Neuronal stem cell (in vitro differentiated cells): ENCODE results near the gene TMEM86B.

Experiments used
- DNase-seq: peaks from one replicate; pipeline ENCODE4 v3.0.0-alpha.2; 2013; ENCODE audit warnings: low spot score
- H2AFZ ChIP-seq: one replicate; pipeline ENCODE4 v1.6.1; 2013; ENCODE audit warnings: mild to moderate bottlenecking, low read length, inconsistent platforms
- H2AK5ac ChIP-seq: 2 replicates; pipeline ENCODE4 v1.6.1; 2013; ENCODE audit warnings: low read depth, mild to moderate bottlenecking, inconsistent platforms, low read length, moderate library complexity, mixed read lengths
- H2BK120ac ChIP-seq: 2 replicates; pipeline ENCODE4 v1.6.1; 2013; ENCODE audit warnings: low read depth, mild to moderate bottlenecking, inconsistent platforms, low read length, moderate library complexity, mixed read lengths
- H2BK12ac ChIP-seq: one replicate; pipeline ENCODE4 v1.6.1; 2013; ENCODE audit warnings: low read length, inconsistent platforms
- H2BK15ac ChIP-seq: 2 replicates; pipeline ENCODE4 v1.6.1; 2013; ENCODE audit warnings: mild to moderate bottlenecking, low read length, inconsistent platforms, mixed read lengths
- H2BK5ac ChIP-seq: one replicate; pipeline ENCODE4 v1.6.1; 2013; ENCODE audit warnings: inconsistent platforms, mild to moderate bottlenecking, low read length, moderate library complexity
- H3K14ac ChIP-seq: one replicate; pipeline ENCODE4 v1.6.1; 2013; ENCODE audit warnings: low read length, inconsistent platforms
- H3K18ac ChIP-seq: 2 replicates; pipeline ENCODE4 v1.6.1; 2013; ENCODE audit warnings: low read length, inconsistent platforms
- H3K23ac ChIP-seq: 2 replicates; pipeline ENCODE4 v1.6.1; 2013; ENCODE audit warnings: low read depth, mild to moderate bottlenecking, mixed read lengths, low read length, inconsistent platforms; ENCODE audit not compliant: poor library complexity
- H3K27ac ChIP-seq: replicated peaks from 3 replicates; pipeline ENCODE4 v1.5.1; 2013; ENCODE audit warnings: low read length, inconsistent platforms
- H3K27me3 ChIP-seq, 3 experiments: 2 replicates each; pipeline ENCODE4 v1.6.1; 2013; ENCODE audit warnings: low read length in 3 of 3, mild to moderate bottlenecking in 2 of 3, inconsistent platforms in 1 of 3, low read depth in 1 of 3, mixed read lengths in 1 of 3, moderate library complexity in 1 of 3; ENCODE audit not compliant: control insufficient read depth in 3 of 3, insufficient read depth in 3 of 3
- H3K36me3 ChIP-seq, 2 donors: replicated peaks in 1 of 2; 2 replicates each; pipeline ENCODE4 v1.6.1; 2013; ENCODE audit warnings: low read length in 2 of 2; ENCODE audit not compliant: control insufficient read depth in 2 of 2, insufficient read depth in 2 of 2
- H3K4ac ChIP-seq: 2 replicates; pipeline ENCODE4 v1.6.1; 2013; ENCODE audit warnings: inconsistent platforms, mild to moderate bottlenecking, low read length, moderate library complexity
- H3K4me1 ChIP-seq, 2 donors: 1 replicate in 1 of 2; 2 replicates in 1 of 2; pipeline ENCODE4 v1.6.1; 2013; ENCODE audit warnings: low read length in 2 of 2, low read depth in 1 of 2; ENCODE audit not compliant: control insufficient read depth in 2 of 2, insufficient read depth in 1 of 2
- H3K4me2 ChIP-seq: one replicate; pipeline ENCODE4 v1.6.1; 2013; ENCODE audit warnings: mild to moderate bottlenecking, low read length, inconsistent platforms; ENCODE audit not compliant: insufficient read depth, poor library complexity, severe bottlenecking
- H3K4me3 ChIP-seq, 2 donors: 2 replicates each; pipeline ENCODE4 v1.5.1; 2013; ENCODE audit warnings: low read length in 2 of 2, mild to moderate bottlenecking in 2 of 2, inconsistent platforms in 1 of 2, moderate library complexity in 1 of 2
- H3K79me1 ChIP-seq: one replicate; pipeline ENCODE4 v1.6.1; 2013; ENCODE audit warnings: low read depth, mild to moderate bottlenecking, inconsistent platforms, low read length, moderate library complexity
- H3K9ac ChIP-seq: one replicate; pipeline ENCODE4 v1.6.1; 2013; ENCODE audit warnings: mild to moderate bottlenecking, low read depth, low read length, inconsistent platforms; ENCODE audit not compliant: poor library complexity
- H3K9me3 ChIP-seq, 2 donors: replicated peaks in 1 of 2; 2 replicates each; pipeline versions ENCODE3 to v1.6.1; 2013; ENCODE audit warnings: low read length in 2 of 2, mild to moderate bottlenecking in 2 of 2, inconsistent platforms in 1 of 2, low read depth in 1 of 2, mixed read lengths in 1 of 2, moderate library complexity in 1 of 2; ENCODE audit not compliant: control insufficient read depth in 2 of 2, insufficient read depth in 1 of 2
- H4K8ac ChIP-seq: one replicate; pipeline ENCODE4 v1.6.1; 2013; ENCODE audit warnings: low read depth, mild to moderate bottlenecking, inconsistent platforms, low read length, moderate library complexity
- H4K91ac ChIP-seq: one replicate; pipeline ENCODE4 v1.6.1; 2013; ENCODE audit warnings: low read length, low read depth, mild to moderate bottlenecking, inconsistent platforms; ENCODE audit not compliant: poor library complexity
- WGBS, 2 donors: extraction: QIAGEN DNeasy Blood & Tissue Kit; methylation state at CpG; one replicate each; pipeline ENCODE4 v1.1.7; 2013; ENCODE audit warnings: missing lambda C conversion rate in 2 of 2, mixed read lengths in 1 of 2; ENCODE audit not compliant: insufficient read length in 2 of 2, insufficient replicate concordance in 1 of 2; ENCODE audit errors: extremely low coverage in 2 of 2; 5-methylcytosine and 5-hydroxymethylcytosine counted together

Gene TMEM86B

GRCh38 chr19:55270172-55270942 lies 41.8 kb upstream of the TMEM86B start:
- WGBS, 2 donors, result 100% methylated on average over 1 to 4 of the region's 25 CpGs
- Histone ChIP-seq H4K8ac (no peak overlapping the region), H2BK15ac (no peak overlapping the region), H2BK12ac (no peak overlapping the region), H3K27me3 (no peaks in the 10 kb centered on the region), H3K14ac (no peak overlapping the region), H3K4me1 (no peaks in the 10 kb centered on the region), H2BK120ac (no peak overlapping the region), H3K4me3 (peak overlapping the region in 1 of 2 donors; percentile 18), H3K23ac (peak overlapping the region; percentile 26), H3K4ac (no peak overlapping the region), H3K9me3 (peaks cover 3% of the 10 kb centered on the region in 2 donors), H3K36me3 (peaks cover 14 to 30% of the 10 kb centered on the region in 2 donors), H4K91ac (no peak overlapping the region), H2AFZ (no peak overlapping the region), H3K27ac (no peak overlapping the region), H2AK5ac (no peak overlapping the region), H3K18ac (no peak overlapping the region), H3K79me1 (no peaks in the 10 kb centered on the region), H3K4me2 (no peak overlapping the region), H2BK5ac (no peak overlapping the region), H3K9ac (peak overlapping the region; percentile 3)
- DNase-seq, result no peak

DNA sequence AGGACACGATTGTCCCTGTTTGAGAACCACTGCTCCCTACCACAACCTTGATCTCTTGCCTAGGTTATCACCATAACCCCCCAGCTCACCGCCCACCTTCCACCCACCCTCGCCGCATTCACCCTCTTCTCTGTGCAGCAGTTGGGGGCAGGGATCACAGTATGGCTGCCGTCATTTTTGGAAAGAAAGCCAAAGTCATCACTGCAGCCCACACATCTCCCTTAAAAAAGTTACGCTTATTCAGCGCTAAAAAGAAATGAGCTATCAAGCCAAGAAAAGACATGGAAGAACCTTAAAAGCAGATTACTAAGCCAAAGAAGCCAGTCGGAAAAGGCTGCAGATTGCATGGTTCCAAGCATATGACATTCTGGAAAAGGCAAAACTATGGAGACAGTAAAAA lies 40.7 kb upstream of the TMEM86B start:
- WGBS, 2 donors, result no CpG with 5 or more reads among the region's 8 CpGs
- Histone ChIP-seq H2BK12ac (no peak overlapping the region), H3K14ac (no peak overlapping the region), H2AK5ac (no peak overlapping the region), H3K4me1 (no peaks in the 10 kb centered on the region), H4K91ac (no peak overlapping the region), H3K4me3 (no peak overlapping the region), H3K9ac (no peak overlapping the region), H3K27ac (no peak overlapping the region), H3K18ac (no peak overlapping the region), H2AFZ (no peak overlapping the region), H3K36me3 (peaks cover 14 to 24% of the 10 kb centered on the region in 2 donors), H2BK15ac (no peak overlapping the region), H2BK120ac (no peak overlapping the region), H3K9me3 (peaks cover 3% of the 10 kb centered on the region in 2 donors), H3K79me1 (no peaks in the 10 kb centered on the region), H3K4ac (no peak overlapping the region), H3K23ac (no peak overlapping the region), H3K27me3 (no peaks in the 10 kb centered on the region), H4K8ac (no peak overlapping the region), H3K4me2 (no peak overlapping the region), H2BK5ac (no peak overlapping the region)
- DNase-seq, result no peak

GRCh38 chr19:55266840-55267239 lies 38.3 kb upstream of the TMEM86B start:
- H2BK120ac ChIP-seq, result no peak overlapping the region
- H2BK5ac ChIP-seq, result no peak overlapping the region
- no peak overlapping the region for H2BK15ac ChIP-seq
- H2AFZ ChIP-seq, result no peak overlapping the region
- H3K27ac ChIP-seq, result no peak overlapping the region
- H3K27me3 ChIP-seq, result no peaks in the 10 kb centered on the region
- H4K91ac ChIP-seq, result no peak overlapping the region
- no CpG with 5 or more reads among the region's 4 CpGs for WGBS, 2 donors
- H3K4me2 ChIP-seq, result no peak overlapping the region
- H2BK12ac ChIP-seq, result no peak overlapping the region
- no peak overlapping the region for H4K8ac ChIP-seq
- H2AK5ac ChIP-seq, result no peak overlapping the region
- no peak overlapping the region for H3K9ac ChIP-seq
- H3K18ac ChIP-seq, result no peak overlapping the region
- H3K4me1 ChIP-seq, result no peaks in the 10 kb centered on the region
- no peak overlapping the region for H3K14ac ChIP-seq
- H3K23ac ChIP-seq, result no peak overlapping the region
- H3K4ac ChIP-seq, result no peak overlapping the region
- peaks cover 8% of the 10 kb centered on the region in 2 donors for H3K36me3 ChIP-seq
- no peak for DNase-seq
- H3K4me3 ChIP-seq, result no peak overlapping the region
- peaks cover 2% of the 10 kb centered on the region for H3K79me1 ChIP-seq
- H3K9me3 ChIP-seq, result peaks cover 3% of the 10 kb centered on the region in 2 donors

GRCh38 chr19:55266404-55266803 lies 37.8 kb upstream of the TMEM86B start:
- Histone ChIP-seq H3K4me3 (peak overlapping the region in 1 of 2 donors; percentile 49), H3K4ac (no peak overlapping the region), H3K79me1 (peaks cover 2% of the 10 kb centered on the region), H3K4me1 (no peaks in the 10 kb centered on the region), H2BK12ac (no peak overlapping the region), H3K14ac (no peak overlapping the region), H3K36me3 (peaks cover 7 to 8% of the 10 kb centered on the region in 2 donors), H2BK5ac (no peak overlapping the region), H2AK5ac (no peak overlapping the region), H4K91ac (no peak overlapping the region), H2AFZ (no peak overlapping the region), H3K23ac (peak overlapping the region; percentile 35), H3K9ac (no peak overlapping the region), H4K8ac (no peak overlapping the region), H3K27me3 (no peaks in the 10 kb centered on the region), H2BK120ac (no peak overlapping the region), H3K27ac (no peak overlapping the region), H2BK15ac (no peak overlapping the region), H3K9me3 (peaks cover 3% of the 10 kb centered on the region in 2 donors), H3K4me2 (no peak overlapping the region), H3K18ac (no peak overlapping the region)
- DNase-seq, result no peak
- 100% methylated on average over 3 of the region's 3 CpGs; no CpG with 5 or more reads in 1 of the 2 donors for WGBS, 2 donors
